Measurements from ENCODE around the gene OR52K1.

DNA sequence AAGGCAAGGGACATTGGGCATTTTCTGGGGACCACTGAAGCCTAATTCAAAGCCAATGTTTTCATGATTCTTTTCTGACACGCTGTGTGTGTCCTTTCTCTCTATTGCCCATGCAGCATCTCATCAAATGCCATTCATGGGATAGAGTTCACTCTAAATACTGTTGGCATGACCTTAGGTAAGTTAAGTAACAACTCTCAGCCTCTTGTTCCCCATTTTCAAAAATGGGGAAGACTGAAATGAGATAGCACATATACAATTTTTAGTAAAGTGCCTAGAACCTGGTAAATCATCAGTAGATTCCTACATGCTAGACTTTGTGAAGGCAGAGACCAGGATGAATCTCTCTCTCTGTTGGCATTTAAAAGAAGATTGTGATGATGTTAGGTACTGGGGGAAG lies 46.0 kb upstream of the OR52K1 start:
- TF ChIP-seq, protein P1, sequence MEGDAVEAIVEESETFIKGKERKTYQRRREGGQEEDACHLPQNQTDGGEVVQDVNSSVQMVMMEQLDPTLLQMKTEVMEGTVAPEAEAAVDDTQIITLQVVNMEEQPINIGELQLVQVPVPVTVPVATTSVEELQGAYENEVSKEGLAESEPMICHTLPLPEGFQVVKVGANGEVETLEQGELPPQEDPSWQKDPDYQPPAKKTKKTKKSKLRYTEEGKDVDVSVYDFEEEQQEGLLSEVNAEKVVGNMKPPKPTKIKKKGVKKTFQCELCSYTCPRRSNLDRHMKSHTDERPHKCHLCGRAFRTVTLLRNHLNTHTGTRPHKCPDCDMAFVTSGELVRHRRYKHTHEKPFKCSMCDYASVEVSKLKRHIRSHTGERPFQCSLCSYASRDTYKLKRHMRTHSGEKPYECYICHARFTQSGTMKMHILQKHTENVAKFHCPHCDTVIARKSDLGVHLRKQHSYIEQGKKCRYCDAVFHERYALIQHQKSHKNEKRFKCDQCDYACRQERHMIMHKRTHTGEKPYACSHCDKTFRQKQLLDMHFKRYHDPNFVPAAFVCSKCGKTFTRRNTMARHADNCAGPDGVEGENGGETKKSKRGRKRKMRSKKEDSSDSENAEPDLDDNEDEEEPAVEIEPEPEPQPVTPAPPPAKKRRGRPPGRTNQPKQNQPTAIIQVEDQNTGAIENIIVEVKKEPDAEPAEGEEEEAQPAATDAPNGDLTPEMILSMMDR (conservative IDR thresholded peaks at IDR 0.05; ENCODE audit: low read depth, low read length), result no peak
- no peak for TF ChIP-seq EZH2 (IDR thresholded peaks at IDR 0.05; ENCODE audit: low read length, unreplicated experiment)

Data from PC-3 (cell line).